ENCODE results near the gene MACROD2.

The MACROD2 gene

DNA sequence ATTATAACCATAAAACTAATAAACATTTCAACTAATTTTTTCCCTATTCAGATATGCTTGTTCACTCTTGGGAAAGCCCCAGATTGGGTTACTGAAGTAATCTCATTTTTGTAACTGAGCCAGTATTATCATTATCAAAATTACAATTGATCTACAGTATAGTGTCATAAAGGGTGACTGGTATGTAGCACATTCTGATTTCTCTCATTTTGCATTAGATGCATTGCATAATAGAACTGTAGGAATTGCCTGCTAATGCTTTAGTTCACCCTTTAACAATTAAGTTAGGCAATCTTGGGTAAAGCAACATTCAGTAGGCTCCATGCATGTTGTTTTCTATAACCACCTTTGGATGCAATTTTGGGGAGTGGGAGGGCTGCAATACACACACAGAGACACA, 492.9 kb downstream of the MACROD2 start:
- TF ChIP-seq SIN3A (IDR thresholded peaks at IDR 0.05; ENCODE audit: borderline replicate concordance, insufficient read depth, low read length) = no peak
- no peak for TF ChIP-seq POLR2AphosphoS5 (IDR thresholded peaks at IDR 0.05; ENCODE audit: low read depth, low read length)
- TF ChIP-seq, protein P1, sequence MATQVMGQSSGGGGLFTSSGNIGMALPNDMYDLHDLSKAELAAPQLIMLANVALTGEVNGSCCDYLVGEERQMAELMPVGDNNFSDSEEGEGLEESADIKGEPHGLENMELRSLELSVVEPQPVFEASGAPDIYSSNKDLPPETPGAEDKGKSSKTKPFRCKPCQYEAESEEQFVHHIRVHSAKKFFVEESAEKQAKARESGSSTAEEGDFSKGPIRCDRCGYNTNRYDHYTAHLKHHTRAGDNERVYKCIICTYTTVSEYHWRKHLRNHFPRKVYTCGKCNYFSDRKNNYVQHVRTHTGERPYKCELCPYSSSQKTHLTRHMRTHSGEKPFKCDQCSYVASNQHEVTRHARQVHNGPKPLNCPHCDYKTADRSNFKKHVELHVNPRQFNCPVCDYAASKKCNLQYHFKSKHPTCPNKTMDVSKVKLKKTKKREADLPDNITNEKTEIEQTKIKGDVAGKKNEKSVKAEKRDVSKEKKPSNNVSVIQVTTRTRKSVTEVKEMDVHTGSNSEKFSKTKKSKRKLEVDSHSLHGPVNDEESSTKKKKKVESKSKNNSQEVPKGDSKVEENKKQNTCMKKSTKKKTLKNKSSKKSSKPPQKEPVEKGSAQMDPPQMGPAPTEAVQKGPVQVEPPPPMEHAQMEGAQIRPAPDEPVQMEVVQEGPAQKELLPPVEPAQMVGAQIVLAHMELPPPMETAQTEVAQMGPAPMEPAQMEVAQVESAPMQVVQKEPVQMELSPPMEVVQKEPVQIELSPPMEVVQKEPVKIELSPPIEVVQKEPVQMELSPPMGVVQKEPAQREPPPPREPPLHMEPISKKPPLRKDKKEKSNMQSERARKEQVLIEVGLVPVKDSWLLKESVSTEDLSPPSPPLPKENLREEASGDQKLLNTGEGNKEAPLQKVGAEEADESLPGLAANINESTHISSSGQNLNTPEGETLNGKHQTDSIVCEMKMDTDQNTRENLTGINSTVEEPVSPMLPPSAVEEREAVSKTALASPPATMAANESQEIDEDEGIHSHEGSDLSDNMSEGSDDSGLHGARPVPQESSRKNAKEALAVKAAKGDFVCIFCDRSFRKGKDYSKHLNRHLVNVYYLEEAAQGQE (IDR thresholded peaks at IDR 0.05; ENCODE audit: insufficient read depth in 1 of 2, low read depth in 2 of 2, low read length in 2 of 2) = no peak
- TF ChIP-seq FOXP2 (optimal IDR thresholded peaks at IDR 0.05; ENCODE audit: borderline replicate concordance, extremely low read depth, extremely low read length, insufficient read depth) = no peak
- no peak for TF ChIP-seq TAF1 (IDR thresholded peaks at IDR 0.05; ENCODE audit: borderline replicate concordance, insufficient read depth, low read length)

DNA sequence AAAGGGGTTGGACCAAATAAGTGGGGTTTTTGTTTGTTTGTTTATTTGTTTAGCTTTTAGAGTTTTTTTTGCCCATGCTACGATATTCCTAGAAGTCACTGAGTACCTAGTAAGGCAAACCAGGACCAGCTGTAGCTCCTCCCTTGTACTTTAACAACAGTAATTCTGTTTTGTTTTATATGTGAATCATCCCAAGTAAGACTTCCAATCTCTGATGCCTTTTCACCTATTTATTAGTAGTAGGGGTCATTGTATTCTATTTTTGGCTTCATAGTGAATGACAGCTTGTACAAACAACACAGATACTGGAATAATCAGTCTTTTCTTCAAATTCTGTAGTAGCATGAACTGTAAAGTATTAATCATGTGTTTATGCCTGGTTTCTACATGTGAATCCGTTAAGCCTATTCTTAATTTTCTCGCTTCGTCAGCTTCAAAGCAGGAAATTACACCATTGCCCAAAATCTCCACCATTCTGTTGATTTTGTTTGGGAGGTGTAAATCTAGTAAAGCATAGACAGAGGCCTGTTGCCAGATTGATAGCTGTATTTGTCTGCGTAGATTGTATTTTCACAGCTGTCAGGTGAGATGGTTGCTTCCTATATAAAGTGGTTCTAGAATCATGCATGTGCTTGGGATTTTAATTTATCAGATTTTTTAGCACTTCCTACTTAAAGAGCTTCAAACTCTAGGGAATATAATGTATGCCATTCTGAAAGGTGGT, 493.6 kb downstream of the MACROD2 start:
- TF ChIP-seq TAF1 (IDR thresholded peaks at IDR 0.05; ENCODE audit: borderline replicate concordance, insufficient read depth, low read length) (no peak), SIN3A (IDR thresholded peaks at IDR 0.05; ENCODE audit: borderline replicate concordance, insufficient read depth, low read length) (no peak), POLR2AphosphoS5 (IDR thresholded peaks at IDR 0.05; ENCODE audit: low read depth, low read length) (no peak), FOXP2 (optimal IDR thresholded peaks at IDR 0.05; ENCODE audit: borderline replicate concordance, extremely low read depth, extremely low read length, insufficient read depth) (no peak)
- TF ChIP-seq, protein P1 (IDR thresholded peaks at IDR 0.05; ENCODE audit: insufficient read depth in 1 of 2, low read depth in 2 of 2, low read length in 2 of 2) = no peak

DNA sequence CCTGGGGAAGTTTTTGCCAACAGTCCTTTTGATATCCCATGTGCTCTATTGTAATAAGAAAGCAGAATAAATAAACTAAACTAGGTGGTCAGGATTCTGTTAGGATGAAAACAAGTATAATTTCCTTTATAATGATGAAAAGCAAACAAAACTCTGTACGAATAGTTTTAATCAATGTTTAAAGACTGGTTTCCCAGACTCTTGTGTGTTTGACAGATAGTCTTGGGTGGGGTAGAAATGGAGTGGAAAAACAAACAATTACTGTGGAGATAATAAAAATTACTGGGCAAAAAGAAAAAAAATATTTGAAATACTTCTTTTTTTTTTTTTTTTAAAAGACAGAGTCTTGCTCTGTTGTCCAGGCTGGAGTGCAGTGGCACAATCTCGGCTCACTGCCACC, 494.2 kb downstream of the MACROD2 start:
- TF ChIP-seq, protein P1 (IDR thresholded peaks at IDR 0.05; ENCODE audit: insufficient read depth in 1 of 2, low read depth in 2 of 2, low read length in 2 of 2) = no peak
- TF ChIP-seq POLR2AphosphoS5 (IDR thresholded peaks at IDR 0.05; ENCODE audit: low read depth, low read length) (no peak), SIN3A (IDR thresholded peaks at IDR 0.05; ENCODE audit: borderline replicate concordance, insufficient read depth, low read length) (no peak), FOXP2 (optimal IDR thresholded peaks at IDR 0.05; ENCODE audit: borderline replicate concordance, extremely low read depth, extremely low read length, insufficient read depth) (no peak), TAF1 (IDR thresholded peaks at IDR 0.05; ENCODE audit: borderline replicate concordance, insufficient read depth, low read length) (no peak)

DNA sequence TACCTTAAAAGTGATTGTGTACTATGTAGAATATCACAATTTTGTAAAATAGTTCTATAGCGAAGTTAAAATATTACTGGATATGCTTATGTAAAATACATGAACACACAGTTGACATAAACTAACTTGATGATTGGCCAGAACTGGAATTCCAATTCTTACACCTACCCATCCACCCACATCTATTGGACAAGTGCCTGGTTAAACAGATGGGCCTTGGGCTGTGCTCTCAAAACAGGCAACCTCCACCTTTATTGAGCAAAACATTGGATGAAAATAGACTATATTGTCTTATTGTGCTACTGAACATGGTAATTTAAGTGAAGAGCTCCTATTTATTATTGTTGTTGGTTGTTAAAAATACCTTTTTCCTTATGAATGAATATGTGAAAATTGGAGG, 496.1 kb downstream of the MACROD2 start:
- TF ChIP-seq TAF1 (IDR thresholded peaks at IDR 0.05; ENCODE audit: borderline replicate concordance, insufficient read depth, low read length) (no peak), POLR2AphosphoS5 (IDR thresholded peaks at IDR 0.05; ENCODE audit: low read depth, low read length) (no peak), SIN3A (IDR thresholded peaks at IDR 0.05; ENCODE audit: borderline replicate concordance, insufficient read depth, low read length) (no peak), FOXP2 (optimal IDR thresholded peaks at IDR 0.05; ENCODE audit: borderline replicate concordance, extremely low read depth, extremely low read length, insufficient read depth) (no peak)
- TF ChIP-seq, protein P1 (IDR thresholded peaks at IDR 0.05; ENCODE audit: insufficient read depth in 1 of 2, low read depth in 2 of 2, low read length in 2 of 2) = no peak
